Epithelial cell of esophagus (primary cell): ENCODE measurements around the gene KCNG1.

ENCODE experiments used
- DNase-seq: peaks from one replicate; pipeline ENCODE4 v3.0.0; 2010; ENCODE audit warnings: low read depth
- H3K4me3 ChIP-seq: 2 replicates; pipeline ENCODE4 v1.5.1; 2011; ENCODE audit warnings: mild to moderate bottlenecking, low read length, control low read depth
- CTCF ChIP-seq: IDR thresholded peaks from 2 replicates; pipeline ENCODE4 v1.5.1; 2011; ENCODE audit warnings: low read depth, mild to moderate bottlenecking, low read length, control low read depth, inconsistent platforms; ENCODE audit not compliant: insufficient read depth; ENCODE audit errors: missing control alignments

KCNG1 gene

GRCh38 chr20:51021067-51022025 is 1.6 kb downstream of the KCNG1 start:
- DNase-seq, result peak; percentile 57
- TF ChIP-seq CTCF, result no peak
- H3K4me3 ChIP-seq, result peak overlapping the region; percentile 56

GRCh38 chr20:51020657-51021056 is 2.2 kb downstream of the KCNG1 start:
- no peak overlapping the region for H3K4me3 ChIP-seq
- no peak for TF ChIP-seq CTCF
- DNase-seq, result no peak

DNA sequence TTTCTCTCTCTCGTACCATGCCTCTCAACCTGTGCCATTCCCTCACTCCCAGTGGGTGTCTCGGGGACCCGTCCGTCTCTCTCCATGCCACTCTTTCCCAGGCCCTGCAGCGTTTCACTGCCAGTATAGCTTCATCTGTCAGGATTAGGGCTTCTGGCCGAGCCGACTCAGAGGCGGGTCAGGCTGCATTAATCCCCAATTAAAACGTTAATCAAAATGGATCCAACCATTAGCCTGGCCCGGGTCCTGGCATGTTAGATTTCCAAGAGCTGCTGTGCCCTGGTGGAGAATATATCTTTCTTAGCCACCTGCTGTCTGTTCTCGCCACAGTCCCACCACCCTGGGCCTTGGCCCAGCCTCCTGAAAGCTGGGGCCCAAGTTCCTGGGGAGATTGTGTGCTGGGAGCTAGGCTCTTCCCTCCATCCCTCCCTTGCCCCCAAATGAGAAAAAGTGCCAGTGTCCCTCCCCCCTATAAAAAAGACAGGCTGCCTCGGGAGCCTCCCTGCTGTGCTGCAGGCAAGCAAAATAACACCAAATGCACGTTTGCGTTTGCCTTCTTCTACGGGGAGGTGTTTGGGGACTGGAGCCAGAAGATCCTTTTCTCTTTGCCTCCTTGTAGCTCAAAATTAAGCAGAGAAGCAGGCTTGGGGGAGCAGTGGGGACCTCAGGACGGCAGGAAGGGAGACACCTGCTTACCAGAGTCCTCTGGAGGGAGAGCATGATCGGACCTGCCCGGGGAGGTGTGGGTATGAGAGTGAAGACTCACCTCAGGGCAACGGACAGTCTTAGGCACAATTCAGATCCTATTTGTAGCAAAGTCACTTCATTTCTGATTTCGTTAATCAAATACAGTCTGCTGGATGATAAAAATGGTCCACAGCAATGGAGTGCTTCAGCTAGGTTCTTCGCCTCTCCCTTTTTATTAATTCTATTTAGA is 3.0 kb downstream of the KCNG1 start:
- peak; percentile 66 for DNase-seq
- TF ChIP-seq CTCF, result no peak
- H3K4me3 ChIP-seq, result no peak overlapping the region

- no peak for DNase-seq
- TF ChIP-seq CTCF, result no peak
- H3K4me3 ChIP-seq, result no peak overlapping the region
Observed at GRCh38 chr20:51017251-51017650, 5.7 kb downstream of the KCNG1 start.

DNA sequence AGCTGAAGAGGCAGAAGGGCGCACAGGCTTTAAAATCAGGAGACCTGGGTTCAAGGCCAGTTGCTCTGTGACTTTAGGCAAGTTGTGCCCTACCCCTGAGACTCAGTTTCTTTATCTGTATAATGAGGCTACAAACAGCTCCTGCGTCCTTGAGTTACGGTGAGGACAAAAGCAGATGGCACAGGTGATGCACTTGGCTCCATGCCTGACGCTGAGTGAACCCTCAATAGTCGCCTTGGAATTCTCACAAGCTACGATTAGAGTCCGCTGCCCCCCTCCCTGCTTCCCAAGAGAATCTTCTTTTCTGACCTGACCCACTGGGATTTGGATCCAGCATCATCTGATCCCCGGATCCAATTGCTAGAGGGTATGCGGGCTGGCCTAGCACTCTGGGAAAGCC is 6.4 kb downstream of the KCNG1 start:
- DNase-seq, result no peak
- TF ChIP-seq CTCF, result no peak
- H3K4me3 ChIP-seq, result no peak overlapping the region

GRCh38 chr20:51014797-51015722 is 7.8 kb downstream of the KCNG1 start:
- H3K4me3 ChIP-seq, result no peak overlapping the region
- DNase-seq, result peak; percentile 67
- peak; percentile 92 for TF ChIP-seq CTCF
